OCI-LY3 (cell line): Measurements from ENCODE around the gene DHCR7.

Experiments used
- H2AFZ ChIP-seq: fragments of 200-600, 300-600 bp; shearing (Covaris generic); 2 replicates; pipeline ENCODE4 v1.6.0; 2014; ENCODE audit warnings: antibody characterized with exemption, low read depth, low read length
- H3K27ac ChIP-seq: fragments of 200-600, 300-600 bp; sonication (generic); 2 replicates; pipeline ENCODE4 v1.5.1; 2014; ENCODE audit warnings: mild to moderate bottlenecking, low read length, moderate library complexity, mixed read lengths
- H3K27me3 ChIP-seq: fragments of 200-600, 300-600 bp; sonication (generic); 2 replicates; pipeline ENCODE4 v1.6.1; 2014; ENCODE audit warnings: low read depth, low read length, mixed read lengths
- H3K36me3 ChIP-seq: fragments of 200-600, 300-600 bp; sonication (generic); replicated peaks from 2 replicates; pipeline ENCODE3; 2014; ENCODE audit warnings: low read depth, low read length, mixed read lengths
- H3K4me1 ChIP-seq: fragments of 300-600, 200-600 bp; sonication (generic); 2 replicates; pipeline ENCODE4 v1.6.1; 2014; ENCODE audit warnings: low read length, mixed read lengths
- H3K4me2 ChIP-seq: fragments of 200-600, 300-600 bp; sonication (generic); 2 replicates; pipeline ENCODE4 v1.6.1; 2014; ENCODE audit warnings: low read length, mixed read lengths
- H3K4me3 ChIP-seq: fragments of 300-600, 200-600 bp; sonication (generic); 2 replicates; pipeline ENCODE4 v1.5.1; 2014; ENCODE audit warnings: antibody characterized with exemption, mild to moderate bottlenecking, low read length, moderate library complexity
- H3K79me2 ChIP-seq: fragments of 300-600, 200-600 bp; shearing (Covaris generic); 2 replicates; pipeline ENCODE4 v1.6.1; 2014; ENCODE audit warnings: mild to moderate bottlenecking, low read length, mixed read lengths
- H3K9ac ChIP-seq: fragments of 300-600, 200-600 bp; shearing (Covaris generic); 2 replicates; pipeline ENCODE4 v1.6.0; 2014; ENCODE audit warnings: mild to moderate bottlenecking, low read length, moderate library complexity
- H3K9me3 ChIP-seq: fragments of 200-600, 300-600 bp; shearing (Covaris generic); 2 replicates; pipeline ENCODE4 v1.6.1; 2014; ENCODE audit warnings: low read length, mixed read lengths; ENCODE audit not compliant: insufficient read depth
- H4K20me1 ChIP-seq: fragments of 200-600, 300-600 bp; sonication (generic); 2 replicates; pipeline ENCODE4 v1.6.1; 2016; ENCODE audit warnings: low read length, mixed read lengths; ENCODE audit not compliant: insufficient read depth
- CTCF ChIP-seq: fragments of 200-600, 300-600 bp; sonication (generic); IDR thresholded peaks from 2 replicates; pipeline ENCODE4 v1.5.1; 2014; ENCODE audit warnings: antibody characterized with exemption, low read length, low read depth
- EZH2phosphoT487 ChIP-seq: fragments of 200-600 bp; shearing (Covaris generic); IDR thresholded peaks from 2 replicates; pipeline ENCODE4 v1.6.1; 2018; ENCODE audit warnings: antibody characterized with exemption, mixed run types, low read depth

DHCR7 gene

GRCh38 chr11:71489311-71490043 is 41.3 kb upstream of the DHCR7 start:
- Histone ChIP-seq H3K9ac (no peak overlapping the region; the same call in 1 of the 2 replicates), H3K27ac (no peak overlapping the region), H3K36me3 (peaks cover 37% of the 10 kb centered on the region), H4K20me1 (no peaks in the 10 kb centered on the region), H2AFZ (no peak overlapping the region), H3K9me3 (no peaks in the 10 kb centered on the region), H3K4me2 (peak overlapping the region; percentile 46), H3K79me2 (no peaks in the 10 kb centered on the region), H3K27me3 (no peaks in the 10 kb centered on the region), H3K4me1 (peaks cover 12% of the 10 kb centered on the region), H3K4me3 (no peak overlapping the region)
- TF ChIP-seq EZH2phosphoT487 (no peak), CTCF (no peak)

DNA sequence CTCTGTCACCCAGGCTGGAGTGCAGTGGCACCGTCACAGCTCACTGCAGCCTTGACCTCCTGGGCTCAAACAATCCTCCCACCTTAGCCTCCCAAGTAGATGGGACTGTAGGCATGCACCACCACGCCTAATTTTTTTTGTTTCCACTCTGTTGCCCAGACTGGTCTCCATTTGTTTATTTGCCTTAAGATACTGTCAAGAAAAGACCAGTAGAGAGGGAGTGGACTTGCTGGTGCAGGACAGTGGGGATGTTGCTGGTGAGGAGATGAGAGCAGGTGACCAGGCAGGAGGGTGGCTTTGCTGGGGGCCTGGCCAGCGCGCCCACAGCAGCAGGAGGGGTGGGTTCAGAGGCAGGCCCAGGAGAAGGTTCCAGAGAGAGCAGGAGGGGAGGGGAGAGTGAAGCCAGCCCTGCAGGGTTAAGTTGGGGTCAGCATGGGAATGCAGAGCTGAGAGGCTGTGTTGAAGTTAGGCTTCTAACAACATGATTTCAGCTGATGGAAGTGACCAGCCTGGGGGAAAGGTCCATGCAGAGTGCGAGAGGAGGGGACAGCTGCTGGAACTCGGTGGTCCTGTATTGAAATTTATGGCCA is 40.6 kb upstream of the DHCR7 start:
- no peaks in the 10 kb centered on the region for H3K79me2 ChIP-seq
- no peak for TF ChIP-seq CTCF
- no peak for TF ChIP-seq EZH2phosphoT487
- peak overlapping the region; percentile 46 for H3K4me2 ChIP-seq

GRCh38 chr11:71486320-71486719 is 38.1 kb upstream of the DHCR7 start:
- Histone ChIP-seq H3K4me2 (no peak overlapping the region), H3K4me3 (no peak overlapping the region), H3K9ac (no peak overlapping the region), H3K4me1 (peaks cover 12% of the 10 kb centered on the region), H3K79me2 (no peaks in the 10 kb centered on the region), H3K27me3 (no peaks in the 10 kb centered on the region), H4K20me1 (0 out of 2 replicates have a peak, but pooled peaks cover 7% of the 10 kb centered on the region), H2AFZ (no peak overlapping the region), H3K27ac (no peak overlapping the region), H3K9me3 (no peaks in the 10 kb centered on the region), H3K36me3 (peaks cover 47% of the 10 kb centered on the region)
- TF ChIP-seq EZH2phosphoT487, result no peak
- no peak for TF ChIP-seq CTCF

More for the DNA sequence above, 40.6 kb upstream of the DHCR7 start:
- no peak overlapping the region for H3K27ac ChIP-seq
- no peaks in the 10 kb centered on the region for H3K27me3 ChIP-seq
- peaks cover 12% of the 10 kb centered on the region for H3K4me1 ChIP-seq
- H3K4me3 ChIP-seq, result no peak overlapping the region
- H3K9ac ChIP-seq, result no peak overlapping the region
- no peaks in the 10 kb centered on the region for H3K9me3 ChIP-seq
- peaks cover 40% of the 10 kb centered on the region for H3K36me3 ChIP-seq
- no peak overlapping the region for H2AFZ ChIP-seq
- 0 out of 2 replicates have a peak, but pooled peaks cover 2% of the 10 kb centered on the region for H4K20me1 ChIP-seq

DNA sequence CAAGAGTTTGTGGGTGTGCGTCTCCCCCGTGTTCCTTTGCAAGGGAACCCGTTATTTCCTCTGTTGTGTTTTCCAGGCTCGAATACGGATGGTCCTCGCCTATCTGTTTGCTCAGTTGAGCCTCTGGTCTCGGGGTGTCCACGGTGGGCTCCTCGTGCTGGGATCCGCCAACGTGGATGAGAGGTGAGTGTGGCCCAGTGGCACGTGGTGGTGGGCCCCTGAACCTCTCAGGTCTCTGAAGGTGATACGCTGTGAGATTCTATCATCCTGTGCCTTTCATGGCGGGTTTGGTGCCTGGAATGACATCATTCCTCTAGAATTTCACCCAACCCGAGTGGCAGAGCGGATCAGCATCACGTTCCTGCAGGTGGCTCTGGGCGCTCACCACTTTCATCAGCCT is 37.3 kb upstream of the DHCR7 start:
- H3K27me3 ChIP-seq, result no peaks in the 10 kb centered on the region
- H3K9me3 ChIP-seq, result no peaks in the 10 kb centered on the region
- peaks cover 48% of the 10 kb centered on the region for H3K36me3 ChIP-seq
- H3K79me2 ChIP-seq, result no peaks in the 10 kb centered on the region
- H3K27ac ChIP-seq, result no peak overlapping the region
- no peak overlapping the region for H2AFZ ChIP-seq
- TF ChIP-seq CTCF (no peak), EZH2phosphoT487 (no peak)
- H3K4me2 ChIP-seq, result no peak overlapping the region
- H3K9ac ChIP-seq, result no peak overlapping the region
- H3K4me1 ChIP-seq, result peaks cover 12% of the 10 kb centered on the region
- 0 out of 2 replicates have a peak, but pooled peaks cover 7% of the 10 kb centered on the region for H4K20me1 ChIP-seq
- H3K4me3 ChIP-seq, result no peak overlapping the region
